SH-SY5Y (cell line): Measurements from ENCODE around the gene DOCK8.

ENCODE experiments used
- GATA2 ChIP-seq: IDR thresholded peaks from 2 replicates; pipeline ENCODE4 v1.6.1; 2011; ENCODE audit warnings: mild to moderate bottlenecking, low read depth, low read length
- GATA3 ChIP-seq: IDR thresholded peaks from 2 replicates; pipeline ENCODE4 v1.6.1; 2011; ENCODE audit warnings: low read depth, mild to moderate bottlenecking, low read length, moderate library complexity

DNA sequence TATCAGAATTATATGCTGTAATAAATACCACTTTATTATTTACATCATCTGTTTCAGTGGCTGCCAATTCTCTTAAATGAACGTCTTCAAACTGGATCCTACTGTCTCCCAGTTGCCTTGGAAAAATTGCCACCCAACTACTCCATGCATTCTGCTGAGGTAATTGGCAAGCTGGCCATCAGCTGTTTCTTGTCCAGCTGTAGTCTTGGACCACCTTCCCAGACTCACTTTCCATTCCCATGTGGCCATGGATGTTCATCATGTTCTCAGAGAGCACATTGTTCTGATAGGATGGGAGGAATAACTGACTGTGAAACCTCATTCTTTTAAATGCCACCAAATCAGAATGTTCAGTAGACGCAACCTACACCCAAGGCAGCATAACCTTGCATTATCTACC lies 157.5 kb downstream of the DOCK8 start:
- TF ChIP-seq GATA2 (no peak), GATA3 (no peak)
